HEK293 (cell line): ENCODE measurements around the gene TAGAP.

ENCODE experiments used
- CTCF ChIA-PET: fragments of 350-600 bp; formaldehyde crosslinking; extraction: SDS; loops from one replicate; lab custom pipeline; 2021; ENCODE audit warnings: antibody characterized with exemption; lab: Yijun Ruan, JAX
- POLR2A ChIA-PET: fragments of 300-600 bp; formaldehyde crosslinking; extraction: SDS; loops from one replicate; lab custom pipeline; 2020; ENCODE audit warnings: antibody characterized with exemption, inconsistent platforms; lab: Yijun Ruan, JAX
- H3K27ac ChIP-seq: fragments of 200-500 bp; sonication (Bioruptor generic); 2 replicates; pipeline ENCODE4 v1.5.1; 2014; ENCODE audit warnings: low read depth, low read length, control low read depth, inconsistent platforms; ENCODE audit errors: extremely low read depth
- H3K36me3 ChIP-seq, 2 experiments: fragments of 200-500 bp in 1 of 2; sonication (Bioruptor generic) in 1 of 2; 1 replicate in 1 of 2; 2 replicates in 1 of 2; pipeline ENCODE4 v1.5.1; 2014 to 2017; ENCODE audit warnings: inconsistent platforms in 2 of 2, low read length in 2 of 2; ENCODE audit not compliant: control insufficient read depth in 2 of 2, insufficient read depth in 1 of 2
- H3K4me1 ChIP-seq: fragments of 200-500 bp; sonication (Bioruptor generic); 2 replicates; pipeline ENCODE4 v1.5.1; 2014; ENCODE audit warnings: mild to moderate bottlenecking, low read length, inconsistent platforms; ENCODE audit not compliant: control insufficient read depth, insufficient read depth
- H3K4me3 ChIP-seq: 2 replicates; pipeline ENCODE4 v1.5.1; 2011; ENCODE audit warnings: low read depth, mild to moderate bottlenecking, control low read depth, low read length, moderate library complexity
- H3K9me3 ChIP-seq: fragments of 200-500 bp; sonication (Bioruptor generic); 2 replicates; pipeline ENCODE4 v1.5.1; 2014; ENCODE audit warnings: low read depth, low read length, inconsistent platforms; ENCODE audit not compliant: control insufficient read depth, insufficient read depth
- HOXD13 ChIP-seq: sonication (generic); formaldehyde crosslinking; IDR thresholded peaks from 2 replicates; pipeline ENCODE4 v1.8.0; 2022; ENCODE audit warnings: missing genetic modification reagents, borderline replicate concordance
- ZBTB17 ChIP-seq: fragments of 450-650 bp; formaldehyde crosslinking; IDR thresholded peaks from 2 replicates; pipeline ENCODE4 v1.5.1; 2016; ENCODE audit warnings: missing biosample characterization, missing genetic modification characterization
- ZNF146 ChIP-seq: fragments of 450-650 bp; formaldehyde crosslinking; IDR thresholded peaks from 2 replicates; pipeline ENCODE4 v1.5.1; 2016; ENCODE audit warnings: missing biosample characterization, missing genetic modification characterization
- ZNF214 ChIP-seq: fragments of 450-650 bp; formaldehyde crosslinking; IDR thresholded peaks from 2 replicates; pipeline ENCODE4 v1.5.1; 2017; ENCODE audit warnings: missing biosample characterization, mild to moderate bottlenecking, missing genetic modification characterization, borderline replicate concordance
- ZNF660 ChIP-seq: fragments of 450-650 bp; IDR thresholded peaks from 2 replicates; pipeline ENCODE4 v1.5.1; 2018; ENCODE audit warnings: missing biosample characterization, mild to moderate bottlenecking, missing genetic modification characterization
- TF ChIP-seq, protein P1 (sequence below): fragments of 450-650 bp; formaldehyde crosslinking; IDR thresholded peaks from 2 replicates; pipeline ENCODE4 v1.5.1; 2016; ENCODE audit warnings: missing biosample characterization, missing genetic modification characterization
- TF ChIP-seq, protein P2 (sequence below): fragments of 450-650 bp; formaldehyde crosslinking; IDR thresholded peaks from 2 replicates; pipeline ENCODE4; 2016; ENCODE audit warnings: missing biosample characterization, missing genetic modification characterization
- TF ChIP-seq, protein P3 (sequence below): fragments of 450-650 bp; formaldehyde crosslinking; IDR thresholded peaks from 2 replicates; pipeline ENCODE4 v1.5.1; 2016; ENCODE audit warnings: missing biosample characterization, missing genetic modification characterization
- TF ChIP-seq, protein P4 (sequence below): fragments of 450-650 bp; formaldehyde crosslinking; IDR thresholded peaks from 2 replicates; pipeline ENCODE4 v1.5.1; 2016; ENCODE audit warnings: missing biosample characterization, missing genetic modification characterization, low read depth

Gene TAGAP

DNA sequence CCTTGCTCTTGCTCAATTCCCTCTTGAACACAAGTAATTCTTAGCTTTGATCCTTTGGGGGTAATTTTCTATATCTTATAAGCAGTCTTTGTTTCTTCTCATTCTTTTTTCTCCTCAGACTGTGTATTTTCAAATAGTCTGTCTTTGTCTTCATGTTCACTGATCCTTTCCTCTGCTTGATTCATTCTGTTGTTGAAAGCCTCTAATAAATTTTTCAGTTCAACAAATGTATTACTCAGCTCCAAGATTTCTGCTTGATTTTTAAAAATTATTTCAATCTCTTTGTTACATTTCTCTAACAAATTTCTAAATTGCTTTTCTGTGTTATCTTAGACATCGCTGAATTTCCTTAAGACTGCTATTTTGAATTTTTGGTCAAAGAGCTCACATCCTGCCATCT, 56.3 kb downstream of the TAGAP start:
- CTCF ChIA-PET, result interaction anchor here (0.6 to 1.5 kb wide), 5 partner anchors 16 to 602 kb away, joined by 3 to 5 read pairs (median 4); no protein-coding TSS in a partner anchor
- Histone ChIP-seq H3K4me3 (no peak overlapping the region), H3K4me1 (no peaks in the 10 kb centered on the region), H3K36me3 (peaks cover 0 to 10% of the 10 kb centered on the region in 2 experiments; a peak in 2 of 3 replicates), H3K27ac (no peak overlapping the region), H3K9me3 (no peaks in the 10 kb centered on the region)
- TF ChIP-seq, protein P1, sequence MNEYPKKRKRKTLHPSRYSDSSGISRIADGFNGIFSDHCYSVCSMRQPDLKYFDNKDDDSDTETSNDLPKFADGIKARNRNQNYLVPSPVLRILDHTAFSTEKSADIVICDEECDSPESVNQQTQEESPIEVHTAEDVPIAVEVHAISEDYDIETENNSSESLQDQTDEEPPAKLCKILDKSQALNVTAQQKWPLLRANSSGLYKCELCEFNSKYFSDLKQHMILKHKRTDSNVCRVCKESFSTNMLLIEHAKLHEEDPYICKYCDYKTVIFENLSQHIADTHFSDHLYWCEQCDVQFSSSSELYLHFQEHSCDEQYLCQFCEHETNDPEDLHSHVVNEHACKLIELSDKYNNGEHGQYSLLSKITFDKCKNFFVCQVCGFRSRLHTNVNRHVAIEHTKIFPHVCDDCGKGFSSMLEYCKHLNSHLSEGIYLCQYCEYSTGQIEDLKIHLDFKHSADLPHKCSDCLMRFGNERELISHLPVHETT (tag by site-specific recombination), result no peak
- no peak for TF ChIP-seq ZNF660
- POLR2A ChIA-PET, result no interaction called here

DNA sequence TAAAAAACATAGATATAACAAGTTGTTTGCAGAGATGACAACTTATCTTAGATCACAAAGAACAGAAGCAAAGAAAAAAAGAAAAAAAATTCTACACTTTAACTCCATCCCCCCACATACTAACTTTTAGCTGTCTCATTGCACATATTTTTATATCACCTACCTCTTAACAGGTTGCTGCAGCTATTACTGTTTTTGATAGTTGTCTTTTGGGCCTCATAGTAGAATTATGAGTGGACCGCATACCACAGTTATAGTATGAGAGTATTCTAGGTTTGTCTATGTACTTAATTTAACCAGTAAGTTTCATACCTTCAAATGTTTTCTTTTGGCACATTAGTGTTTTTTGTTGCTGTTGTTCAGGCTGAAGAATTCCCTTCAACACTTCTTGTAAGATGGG, 57.1 kb downstream of the TAGAP start:
- Histone ChIP-seq H3K27ac (no peak overlapping the region), H3K4me1 (no peaks in the 10 kb centered on the region), H3K4me3 (no peak overlapping the region), H3K36me3 (peaks cover 0 to 9% of the 10 kb centered on the region in 2 experiments; a peak in 2 of 3 replicates), H3K9me3 (no peaks in the 10 kb centered on the region)
- ChIA-PET POLR2A (no interaction called here), CTCF (interaction anchor here (0.6 to 2.1 kb wide), 6 partner anchors 8 to 282 kb away, joined by 3 to 8 read pairs (median 4); no protein-coding TSS in a partner anchor)
- no peak for TF ChIP-seq ZBTB17 (tag by site-specific recombination)
- TF ChIP-seq, protein P2, sequence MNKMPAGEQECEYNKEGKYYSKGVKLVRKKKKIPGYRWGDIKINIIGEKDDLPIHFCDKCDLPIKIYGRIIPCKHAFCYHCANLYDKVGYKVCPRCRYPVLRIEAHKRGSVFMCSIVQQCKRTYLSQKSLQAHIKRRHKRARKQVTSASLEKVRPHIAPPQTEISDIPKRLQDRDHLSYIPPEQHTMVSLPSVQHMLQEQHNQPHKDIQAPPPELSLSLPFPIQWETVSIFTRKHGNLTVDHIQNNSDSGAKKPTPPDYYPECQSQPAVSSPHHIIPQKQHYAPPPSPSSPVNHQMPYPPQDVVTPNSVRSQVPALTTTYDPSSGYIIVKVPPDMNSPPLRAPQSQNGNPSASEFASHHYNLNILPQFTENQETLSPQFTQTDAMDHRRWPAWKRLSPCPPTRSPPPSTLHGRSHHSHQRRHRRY (tag by site-specific recombination), result no peak
- TF ChIP-seq ZNF214 (tag by site-specific recombination), result no peak
- TF ChIP-seq, protein P1 (tag by site-specific recombination), result no peak
- TF ChIP-seq, protein P3, sequence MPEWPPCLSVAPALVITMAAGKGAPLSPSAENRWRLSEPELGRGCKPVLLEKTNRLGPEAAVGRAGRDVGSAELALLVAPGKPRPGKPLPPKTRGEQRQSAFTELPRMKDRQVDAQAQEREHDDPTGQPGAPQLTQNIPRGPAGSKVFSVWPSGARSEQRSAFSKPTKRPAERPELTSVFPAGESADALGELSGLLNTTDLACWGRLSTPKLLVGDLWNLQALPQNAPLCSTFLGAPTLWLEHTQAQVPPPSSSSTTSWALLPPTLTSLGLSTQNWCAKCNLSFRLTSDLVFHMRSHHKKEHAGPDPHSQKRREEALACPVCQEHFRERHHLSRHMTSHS (tag by site-specific recombination), result no peak
- no peak for TF ChIP-seq ZNF146 (tag by site-specific recombination)
- TF ChIP-seq, protein P4, sequence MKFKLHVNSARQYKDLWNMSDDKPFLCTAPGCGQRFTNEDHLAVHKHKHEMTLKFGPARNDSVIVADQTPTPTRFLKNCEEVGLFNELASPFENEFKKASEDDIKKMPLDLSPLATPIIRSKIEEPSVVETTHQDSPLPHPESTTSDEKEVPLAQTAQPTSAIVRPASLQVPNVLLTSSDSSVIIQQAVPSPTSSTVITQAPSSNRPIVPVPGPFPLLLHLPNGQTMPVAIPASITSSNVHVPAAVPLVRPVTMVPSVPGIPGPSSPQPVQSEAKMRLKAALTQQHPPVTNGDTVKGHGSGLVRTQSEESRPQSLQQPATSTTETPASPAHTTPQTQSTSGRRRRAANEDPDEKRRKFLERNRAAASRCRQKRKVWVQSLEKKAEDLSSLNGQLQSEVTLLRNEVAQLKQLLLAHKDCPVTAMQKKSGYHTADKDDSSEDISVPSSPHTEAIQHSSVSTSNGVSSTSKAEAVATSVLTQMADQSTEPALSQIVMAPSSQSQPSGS (tag by site-specific recombination), result no peak
- TF ChIP-seq HOXD13 (CRISPR knock-in tag), result no peak
